ENCODE data around the gene MEIS2.

MEIS2 gene

DNA sequence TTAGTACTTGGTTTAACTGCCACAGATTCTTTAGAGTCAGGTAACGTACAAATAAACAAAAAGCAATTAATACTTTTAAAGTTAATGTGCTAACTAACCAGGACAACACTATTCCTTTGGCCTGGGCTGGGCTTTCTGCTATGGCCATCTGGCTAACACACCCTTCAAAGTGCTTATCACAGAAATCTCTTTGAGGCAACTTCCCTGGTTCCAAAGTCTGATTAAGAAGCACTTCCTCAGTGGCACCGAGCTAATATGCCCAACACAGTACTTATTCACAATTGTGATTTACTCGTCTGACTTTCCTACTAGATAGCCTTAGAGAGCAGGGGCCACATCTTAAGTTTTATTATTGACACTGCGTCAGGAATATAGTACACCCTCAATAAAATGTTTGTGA lies 191.4 kb downstream of the MEIS2 start:
- Mint-ChIP-seq H3K27ac (no peak overlapping the region), H3K27me3 (peaks cover 4% of the 10 kb centered on the region), H3K4me1 (ENCODE audit: low read depth) (no peaks in the 10 kb centered on the region), H3K9me3 (no peaks in the 10 kb centered on the region), H3K4me3 (no peak overlapping the region), H3K36me3 (ENCODE audit: low read depth) (no peaks in the 10 kb centered on the region)

DNA sequence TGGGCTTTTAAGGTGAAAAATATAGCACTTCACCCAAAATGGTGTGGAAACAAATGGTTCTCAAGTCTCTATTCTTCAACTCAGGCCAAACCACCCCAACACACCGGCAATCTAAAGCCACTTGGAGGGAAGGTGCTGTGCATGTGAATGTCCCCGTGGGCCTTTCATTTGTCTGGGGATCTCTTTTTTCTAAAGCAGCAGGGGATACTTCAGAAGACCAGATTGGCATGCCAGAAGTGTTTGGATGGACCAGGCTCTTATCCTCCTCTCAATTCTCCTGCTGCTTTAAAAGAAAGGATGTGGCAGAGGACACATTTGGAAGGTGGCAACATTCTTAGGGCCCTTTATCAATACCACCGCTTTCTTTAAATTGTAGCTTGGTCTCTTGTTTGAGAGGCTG lies 193.1 kb downstream of the MEIS2 start:
- H3K27me3 Mint-ChIP-seq: peaks cover 14% of the 10 kb centered on the region
- H3K36me3 Mint-ChIP-seq (ENCODE audit: low read depth): no peaks in the 10 kb centered on the region
- no peaks in the 10 kb centered on the region for H3K4me1 Mint-ChIP-seq (ENCODE audit: low read depth)

DNA sequence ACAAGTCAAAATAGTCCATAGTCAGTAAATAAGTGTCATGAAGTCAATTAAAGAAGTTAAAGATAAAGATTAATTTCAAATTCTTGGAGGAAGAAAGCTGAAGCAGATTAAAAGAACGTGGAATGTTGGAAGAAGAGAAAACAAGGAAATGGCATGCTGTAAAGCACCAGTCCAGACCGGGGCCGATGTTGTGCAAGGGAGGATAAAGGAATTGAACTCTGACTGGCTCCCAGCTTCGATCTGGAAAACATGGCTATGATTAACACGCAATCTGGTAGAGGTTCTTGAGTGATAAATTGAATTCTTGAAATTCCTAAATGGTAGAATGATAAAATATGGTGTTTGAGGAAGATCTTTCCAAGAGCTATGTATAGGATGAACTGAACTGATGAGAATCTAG lies 194.4 kb downstream of the MEIS2 start:
- Mint-ChIP-seq H3K27me3 (peaks cover 14% of the 10 kb centered on the region), H3K27ac (no peak overlapping the region), H3K4me3 (no peak overlapping the region), H3K9me3 (no peaks in the 10 kb centered on the region), H3K4me1 (ENCODE audit: low read depth) (no peaks in the 10 kb centered on the region), H3K36me3 (ENCODE audit: low read depth) (no peaks in the 10 kb centered on the region)

More for the DNA sequence above, 193.1 kb downstream of the MEIS2 start:
- Mint-ChIP-seq H3K4me3 (no peak overlapping the region), H3K9me3 (no peaks in the 10 kb centered on the region), H3K27ac (no peak overlapping the region)

DNA sequence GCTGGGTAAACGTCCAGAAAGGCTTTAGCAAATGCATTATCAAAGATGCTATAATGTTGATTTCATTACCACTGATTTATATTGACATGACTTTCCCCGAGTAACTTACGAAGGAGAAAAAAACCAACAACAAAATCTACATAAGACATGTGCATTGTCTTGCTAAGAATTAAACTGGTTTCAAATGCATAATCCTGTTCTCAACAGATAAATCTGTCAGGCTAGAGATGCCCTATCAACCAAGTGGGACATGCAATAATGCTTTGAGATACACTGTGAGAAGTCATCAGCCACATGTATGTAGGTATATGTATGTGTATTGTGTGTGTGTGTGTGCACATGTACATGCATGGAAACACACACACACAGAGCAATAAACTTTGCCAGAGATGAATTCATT lies 195.6 kb downstream of the MEIS2 start:
- no peak overlapping the region for H3K4me3 Mint-ChIP-seq
- H3K4me1 Mint-ChIP-seq (ENCODE audit: low read depth): no peaks in the 10 kb centered on the region
- no peak overlapping the region for H3K27ac Mint-ChIP-seq
- no peaks in the 10 kb centered on the region for H3K9me3 Mint-ChIP-seq
- H3K27me3 Mint-ChIP-seq: peaks cover 14% of the 10 kb centered on the region
- H3K36me3 Mint-ChIP-seq (ENCODE audit: low read depth): no peaks in the 10 kb centered on the region

DNA sequence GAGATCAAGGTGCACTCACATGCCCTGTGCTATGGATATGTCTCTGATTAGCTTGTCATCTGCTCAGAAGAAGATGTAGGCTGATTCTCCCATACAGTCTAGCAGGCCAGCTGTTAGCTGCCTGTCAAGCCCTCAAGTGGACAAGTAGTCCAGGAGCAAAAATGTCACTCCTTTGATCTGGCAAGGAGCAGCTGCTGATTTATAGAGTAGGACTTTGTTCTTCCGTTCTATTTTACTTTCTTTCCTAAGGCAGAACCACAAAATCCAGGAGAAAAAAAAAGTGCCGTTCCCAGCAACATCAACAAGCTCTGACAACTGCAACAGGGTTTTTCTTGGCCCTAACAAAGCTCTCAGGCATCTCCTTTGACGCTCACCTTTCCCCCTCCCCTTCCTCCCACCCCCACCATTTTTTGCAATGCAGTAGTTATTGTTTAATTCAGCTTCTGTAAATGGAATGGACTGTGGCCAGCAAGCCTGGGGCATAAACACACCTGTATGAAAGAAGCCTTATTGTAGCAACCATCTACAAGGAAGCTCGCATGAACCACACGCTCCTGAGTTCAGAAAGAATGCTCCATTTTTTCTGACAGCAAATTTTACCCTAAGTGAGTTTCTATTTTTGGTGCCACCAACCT lies 196.3 kb downstream of the MEIS2 start:
- Mint-ChIP-seq H3K27me3 (peaks cover 14% of the 10 kb centered on the region), H3K27ac (no peak overlapping the region), H3K9me3 (no peaks in the 10 kb centered on the region), H3K36me3 (ENCODE audit: low read depth) (no peaks in the 10 kb centered on the region), H3K4me3 (no peak overlapping the region), H3K4me1 (ENCODE audit: low read depth) (no peaks in the 10 kb centered on the region)

DNA sequence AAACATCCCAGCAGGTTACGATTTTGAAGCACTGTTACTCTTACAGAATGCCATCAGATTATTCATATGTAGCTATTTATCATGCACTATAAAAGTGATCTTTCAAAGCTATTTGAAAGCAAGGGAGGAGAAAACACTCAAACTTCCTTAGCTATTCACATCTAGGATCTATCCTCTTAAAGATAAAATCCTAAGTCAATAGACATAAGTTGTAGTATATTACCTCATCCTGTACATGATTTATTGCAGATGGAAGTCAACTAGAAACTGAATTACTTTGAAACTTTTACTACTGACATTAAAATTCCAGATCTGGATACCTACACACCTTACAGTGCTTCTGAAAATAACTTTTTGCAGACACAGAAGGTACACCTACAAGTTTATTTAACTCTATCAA lies 197.2 kb downstream of the MEIS2 start:
- no peak overlapping the region for H3K27ac Mint-ChIP-seq
- no peak overlapping the region for H3K4me3 Mint-ChIP-seq
- peaks cover 18% of the 10 kb centered on the region for H3K27me3 Mint-ChIP-seq
- H3K9me3 Mint-ChIP-seq: no peaks in the 10 kb centered on the region
- no peaks in the 10 kb centered on the region for H3K4me1 Mint-ChIP-seq (ENCODE audit: low read depth)
- H3K36me3 Mint-ChIP-seq (ENCODE audit: low read depth): no peaks in the 10 kb centered on the region

DNA sequence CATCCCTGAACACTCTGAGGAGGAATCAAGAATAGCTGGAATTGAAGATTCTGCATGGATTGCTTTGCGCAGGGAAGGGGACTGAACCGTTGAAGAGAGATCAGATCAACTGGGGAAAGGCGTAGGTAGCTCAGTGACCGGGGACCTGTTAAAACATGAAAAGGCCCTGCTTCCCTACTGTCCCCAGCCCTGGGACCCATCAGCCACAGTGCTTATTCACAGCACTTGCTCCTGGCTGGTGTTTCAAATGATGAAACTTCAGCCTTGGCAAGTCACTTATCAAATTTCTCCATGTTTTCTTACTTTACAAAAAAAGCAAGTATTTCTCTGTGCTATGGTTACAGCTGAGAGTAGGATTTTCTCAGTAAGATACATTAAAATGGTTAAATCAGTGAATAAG lies 199.3 kb downstream of the MEIS2 start:
- peaks cover 16% of the 10 kb centered on the region for H3K27me3 Mint-ChIP-seq
- H3K36me3 Mint-ChIP-seq (ENCODE audit: low read depth): no peaks in the 10 kb centered on the region

DNA sequence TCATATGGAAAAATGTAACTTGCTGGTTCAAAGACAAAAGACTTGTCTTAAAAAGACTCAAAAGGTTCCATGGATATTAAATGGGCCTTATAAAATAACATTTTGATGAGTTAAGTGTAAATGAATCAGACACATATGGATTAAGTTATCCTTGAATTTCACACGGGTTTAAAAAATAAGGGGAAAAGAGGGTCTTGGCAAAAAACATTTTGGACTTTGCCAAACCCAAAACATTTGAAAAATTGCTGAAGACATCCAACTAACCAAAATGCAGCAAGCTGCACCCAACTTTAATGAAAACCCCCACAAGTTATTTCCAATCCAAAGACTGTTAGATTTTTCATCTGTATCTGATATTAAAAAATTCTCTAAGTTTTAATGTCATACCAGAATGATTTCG lies 200.7 kb downstream of the MEIS2 start:
- no peak overlapping the region for H3K4me3 Mint-ChIP-seq
- H3K27ac Mint-ChIP-seq: no peak overlapping the region
- no peaks in the 10 kb centered on the region for H3K36me3 Mint-ChIP-seq (ENCODE audit: low read depth)
- peaks cover 17% of the 10 kb centered on the region for H3K27me3 Mint-ChIP-seq
- H3K9me3 Mint-ChIP-seq: no peaks in the 10 kb centered on the region
- no peaks in the 10 kb centered on the region for H3K4me1 Mint-ChIP-seq (ENCODE audit: low read depth)

More for the DNA sequence above, 199.3 kb downstream of the MEIS2 start:
- Mint-ChIP-seq H3K27ac (no peak overlapping the region), H3K4me1 (ENCODE audit: low read depth) (no peaks in the 10 kb centered on the region), H3K9me3 (no peaks in the 10 kb centered on the region), H3K4me3 (no peak overlapping the region)

DNA sequence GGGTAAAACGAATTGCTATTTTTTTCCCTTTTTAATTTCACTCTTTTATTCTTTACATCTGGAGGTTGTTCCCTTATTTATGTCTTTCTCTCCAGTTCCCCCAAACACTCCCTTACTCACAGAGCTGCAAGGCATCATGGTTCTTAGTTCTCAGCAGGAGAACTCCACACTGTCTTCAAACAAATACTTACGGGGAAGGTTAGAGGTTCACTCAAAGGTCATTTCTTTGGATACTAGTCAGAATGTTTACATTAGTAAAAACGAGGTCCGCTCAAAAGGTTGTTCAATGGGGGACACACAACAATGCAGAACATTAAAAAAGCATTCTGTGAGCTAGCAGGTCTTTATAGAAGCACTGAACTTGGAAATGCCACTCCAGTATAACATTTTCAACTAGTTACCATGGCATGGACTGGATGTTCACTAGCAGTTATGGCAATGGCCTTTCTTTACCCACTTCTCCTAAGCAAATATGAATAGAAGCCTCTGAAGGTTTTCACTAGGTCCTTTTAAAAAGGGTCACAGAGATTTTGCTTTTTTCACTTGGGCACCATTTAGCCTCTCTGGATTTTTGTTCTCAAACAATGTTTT lies 201.7 kb downstream of the MEIS2 start:
- H3K4me3 Mint-ChIP-seq: no peak overlapping the region
- peaks cover 13% of the 10 kb centered on the region for H3K27me3 Mint-ChIP-seq
- no peaks in the 10 kb centered on the region for H3K4me1 Mint-ChIP-seq (ENCODE audit: low read depth)
- H3K27ac Mint-ChIP-seq: no peak overlapping the region
- no peaks in the 10 kb centered on the region for H3K36me3 Mint-ChIP-seq (ENCODE audit: low read depth)
- H3K9me3 Mint-ChIP-seq: no peaks in the 10 kb centered on the region

DNA sequence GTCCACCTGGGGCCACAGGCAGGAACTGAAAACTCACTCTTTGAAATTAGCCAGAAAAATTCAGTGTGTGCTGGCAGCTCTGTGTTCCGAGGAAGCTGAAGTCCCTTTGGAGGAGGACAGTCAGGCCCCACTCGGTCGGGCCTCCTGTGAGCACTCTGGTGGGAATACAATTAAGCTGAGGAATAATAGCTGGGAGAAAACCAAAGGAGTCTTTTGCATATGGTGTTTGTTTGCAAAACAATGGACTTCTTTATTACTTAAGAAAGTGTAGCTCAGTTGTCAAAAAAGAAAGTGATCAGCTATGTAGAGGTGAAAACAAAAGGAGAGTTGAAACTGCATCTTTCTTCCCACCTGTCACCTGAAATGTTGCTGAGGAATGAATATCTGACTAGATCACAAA lies 202.5 kb downstream of the MEIS2 start:
- H3K27me3 Mint-ChIP-seq: peaks cover 7% of the 10 kb centered on the region
- H3K4me3 Mint-ChIP-seq: no peak overlapping the region
- no peaks in the 10 kb centered on the region for H3K36me3 Mint-ChIP-seq (ENCODE audit: low read depth)
- no peaks in the 10 kb centered on the region for H3K9me3 Mint-ChIP-seq
- no peak overlapping the region for H3K27ac Mint-ChIP-seq
- H3K4me1 Mint-ChIP-seq (ENCODE audit: low read depth): no peaks in the 10 kb centered on the region

DNA sequence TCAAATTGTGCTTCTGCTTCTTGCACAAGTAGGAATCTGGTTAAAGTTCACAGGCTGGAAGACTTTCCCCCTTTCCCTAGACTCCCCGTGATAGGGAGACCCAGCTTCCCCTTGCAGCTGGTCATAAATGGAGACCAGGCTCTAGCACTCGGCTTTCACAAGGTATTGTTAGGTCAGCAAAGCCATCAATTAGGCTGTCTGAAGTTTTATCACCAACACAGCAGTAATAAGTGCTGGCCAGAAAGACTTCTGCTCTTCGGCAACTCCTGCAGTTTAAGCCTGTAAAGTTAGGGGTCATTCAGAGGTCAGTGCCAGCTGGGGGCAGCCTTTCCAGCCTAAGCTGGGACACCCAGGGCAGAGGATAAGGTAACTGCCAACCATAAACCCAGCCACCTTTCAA lies 203.4 kb downstream of the MEIS2 start:
- H3K4me1 Mint-ChIP-seq (ENCODE audit: low read depth): no peaks in the 10 kb centered on the region
- H3K36me3 Mint-ChIP-seq (ENCODE audit: low read depth): no peaks in the 10 kb centered on the region
- H3K27ac Mint-ChIP-seq: no peak overlapping the region
- H3K27me3 Mint-ChIP-seq: peaks cover 10% of the 10 kb centered on the region
- H3K9me3 Mint-ChIP-seq: no peaks in the 10 kb centered on the region
- no peak overlapping the region for H3K4me3 Mint-ChIP-seq

DNA sequence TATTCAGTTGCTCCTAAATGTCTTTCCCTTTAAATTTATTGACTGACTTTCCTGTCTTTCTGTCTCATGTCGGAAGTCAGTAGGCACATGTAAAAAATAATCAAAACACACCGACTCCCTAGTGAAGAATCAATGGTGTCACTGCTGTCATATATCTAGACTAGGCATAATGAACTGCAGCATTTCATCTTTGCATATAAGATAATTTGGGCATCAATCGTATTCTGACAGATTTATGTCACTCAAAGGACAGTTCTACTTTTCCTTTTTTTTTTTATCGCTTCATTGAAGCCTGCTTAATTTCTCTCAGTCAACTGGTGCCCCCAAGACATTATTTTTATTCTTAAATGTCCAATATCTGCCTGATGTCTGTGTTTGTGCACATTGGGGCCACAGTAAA lies 206.3 kb downstream of the MEIS2 start:
- Mint-ChIP-seq H3K9me3 (no peaks in the 10 kb centered on the region), H3K27ac (no peak overlapping the region), H3K27me3 (peaks cover 38% of the 10 kb centered on the region), H3K4me3 (no peak overlapping the region), H3K4me1 (ENCODE audit: low read depth) (no peaks in the 10 kb centered on the region), H3K36me3 (ENCODE audit: low read depth) (no peaks in the 10 kb centered on the region)

DNA sequence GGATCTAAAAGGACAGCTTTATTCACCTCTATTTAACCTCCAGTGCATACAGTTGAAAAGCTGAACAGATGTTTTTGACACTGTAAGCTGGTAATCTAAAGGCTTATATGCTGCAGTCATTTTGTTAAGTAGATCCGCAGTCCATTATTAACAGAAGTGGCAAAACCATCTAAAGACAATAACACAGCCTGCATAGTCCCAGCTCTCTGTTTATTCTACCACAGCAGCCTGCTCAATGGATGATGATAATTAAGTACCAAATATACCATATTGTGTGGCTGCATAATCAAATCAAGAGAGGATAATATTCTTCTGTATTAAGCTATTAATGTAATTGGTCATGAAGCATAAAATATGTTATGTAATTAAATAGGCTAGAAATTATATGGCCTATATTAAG lies 207.1 kb downstream of the MEIS2 start:
- peaks cover 42% of the 10 kb centered on the region for H3K27me3 Mint-ChIP-seq
- no peak overlapping the region for H3K4me3 Mint-ChIP-seq
- no peaks in the 10 kb centered on the region for H3K36me3 Mint-ChIP-seq (ENCODE audit: low read depth)
- H3K9me3 Mint-ChIP-seq: no peaks in the 10 kb centered on the region
- H3K27ac Mint-ChIP-seq: no peak overlapping the region
- H3K4me1 Mint-ChIP-seq (ENCODE audit: low read depth): no peaks in the 10 kb centered on the region

DNA sequence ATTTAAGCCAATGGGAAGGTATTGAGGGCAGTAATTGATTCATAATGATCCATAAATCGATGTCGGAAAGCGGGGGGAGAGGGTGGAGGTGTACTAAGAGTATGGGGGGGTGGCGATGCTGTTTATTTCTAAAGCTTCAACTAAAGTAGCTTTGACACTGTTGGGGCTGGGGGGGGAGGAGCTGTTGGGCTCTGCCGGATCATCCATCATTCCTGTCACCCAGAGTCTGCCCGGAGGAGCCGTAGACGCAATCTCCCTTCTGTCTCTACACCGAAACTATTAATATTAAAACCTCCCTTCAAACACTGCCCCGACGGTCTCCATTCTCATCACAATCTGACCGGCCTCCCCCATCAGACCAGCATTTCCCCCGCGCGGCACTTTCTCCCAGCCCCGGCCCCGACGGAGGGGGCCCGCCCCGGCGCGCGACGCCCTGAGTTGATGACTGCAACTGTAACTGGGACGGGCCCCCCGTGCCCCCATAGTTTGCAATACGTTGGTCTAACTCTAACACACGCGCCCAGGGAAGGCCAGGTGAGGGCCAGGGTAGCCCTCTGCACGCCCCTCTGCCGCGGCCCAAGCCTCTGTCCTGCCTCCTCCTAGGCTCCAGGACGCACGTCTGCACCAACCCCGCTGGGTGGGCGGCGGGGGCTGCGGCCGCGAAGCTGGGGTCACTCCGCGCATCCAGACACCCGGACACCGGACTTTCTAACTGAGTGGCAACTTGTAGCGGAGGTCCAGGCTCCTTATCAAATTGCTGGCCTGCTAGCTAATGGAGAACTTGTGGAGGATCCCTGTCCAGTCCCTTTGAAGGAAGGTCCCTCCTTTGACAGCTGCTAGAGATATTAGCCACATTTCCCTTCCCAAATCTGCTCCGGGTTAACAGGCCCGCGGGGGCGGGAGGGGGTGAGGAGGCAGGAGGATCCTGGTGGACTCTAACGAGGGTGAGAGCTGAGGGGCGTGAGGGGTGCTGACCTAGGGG lies 212.0 kb downstream of the MEIS2 start:
- peaks cover 3% of the 10 kb centered on the region for H3K4me1 Mint-ChIP-seq (ENCODE audit: low read depth)
- no peak overlapping the region for H3K4me3 Mint-ChIP-seq
- H3K27ac Mint-ChIP-seq: no peak overlapping the region
- H3K27me3 Mint-ChIP-seq: peaks cover 88% of the 10 kb centered on the region
- H3K36me3 Mint-ChIP-seq (ENCODE audit: low read depth): no peaks in the 10 kb centered on the region
- H3K9me3 Mint-ChIP-seq: no peaks in the 10 kb centered on the region

DNA sequence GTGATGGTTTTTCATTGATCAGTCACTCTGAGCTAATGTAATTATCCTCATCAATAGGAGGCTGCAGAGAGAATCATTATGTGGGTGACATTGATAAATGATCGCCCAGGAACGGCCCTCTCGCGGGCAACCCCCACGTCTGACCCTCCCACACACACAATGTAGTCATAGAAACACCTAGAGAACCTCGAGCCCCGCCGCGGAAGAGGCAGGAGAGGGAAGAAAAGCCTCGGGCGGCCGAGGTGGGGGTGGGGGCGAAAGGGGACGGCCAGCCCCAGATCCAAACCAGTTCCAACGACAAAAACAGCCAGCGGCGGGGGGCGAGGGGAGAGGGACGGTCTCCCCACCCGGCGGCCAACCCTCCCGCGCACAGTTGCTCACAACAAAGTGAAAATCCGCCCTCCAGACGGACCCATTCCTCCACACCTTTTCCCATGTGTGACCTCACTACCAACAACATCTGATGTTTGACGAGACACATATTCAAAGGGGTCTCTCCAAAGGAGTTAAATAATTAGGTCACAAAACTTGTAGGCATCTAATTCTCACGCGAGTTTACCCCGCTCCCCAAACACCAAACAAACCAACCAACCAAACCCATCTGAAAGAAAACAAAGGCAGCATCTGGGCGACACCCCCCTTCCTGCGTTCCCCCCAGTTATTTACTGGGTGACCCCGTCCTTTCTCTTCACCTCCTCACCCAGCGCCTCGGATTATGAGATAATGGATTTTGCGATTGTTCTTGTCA lies 213.0 kb downstream of the MEIS2 start:
- H3K4me3 Mint-ChIP-seq: no peak overlapping the region
- no peak overlapping the region for H3K27ac Mint-ChIP-seq
- peaks cover 3% of the 10 kb centered on the region for H3K4me1 Mint-ChIP-seq (ENCODE audit: low read depth)
- H3K27me3 Mint-ChIP-seq: peaks cover 98% of the 10 kb centered on the region
- no peaks in the 10 kb centered on the region for H3K36me3 Mint-ChIP-seq (ENCODE audit: low read depth)
- H3K9me3 Mint-ChIP-seq: no peaks in the 10 kb centered on the region

Measured in stimulated activated naive CD8-positive, alpha-beta T cell treated with anti-CD3 and anti-CD28 coated beads, Interleukin-15, Interleukin-2, amounts not matched to agents 100 ng/mL and 50 ng/mL, for 24 hours (primary cell).